GM19328 (cell line): ENCODE results near the gene LACTB.
A peak's percentile ranks its signal among the peaks of the same experiment; 100 is the strongest.

Source experiments
- ATAC-seq: cut with Tn5 transposase; IDR thresholded peaks from one replicate; pipeline ENCODE4 v1.9.1; 2021; ENCODE audit warnings: mild to moderate bottlenecking, moderate library complexity; ENCODE audit not compliant: unreplicated experiment

Gene LACTB

GRCh38 chr15:63122002-63122875, 578 bp downstream of the LACTB start:
- ATAC-seq = peak; percentile 84

- no peak for ATAC-seq
Observed at GRCh38 chr15:63124506-63124905, 2.8 kb downstream of the LACTB start.

GRCh38 chr15:63126726-63127125, 5.1 kb downstream of the LACTB start:
- ATAC-seq = no peak

GRCh38 chr15:63133786-63134185, 12.1 kb downstream of the LACTB start:
- ATAC-seq = no peak

- no peak for ATAC-seq
Observed at GRCh38 chr15:63134245-63134985, 12.8 kb downstream of the LACTB start.

GRCh38 chr15:63135281-63135680, 13.6 kb downstream of the LACTB start:
- ATAC-seq = no peak

- no peak for ATAC-seq
Observed at GRCh38 chr15:63135804-63136203, 14.1 kb downstream of the LACTB start.

- no peak for ATAC-seq
Observed at GRCh38 chr15:63136742-63137141, 15.1 kb downstream of the LACTB start.

GRCh38 chr15:63140936-63141335, 19.3 kb downstream of the LACTB start:
- no peak for ATAC-seq

GRCh38 chr15:63145426-63145825, 23.8 kb downstream of the LACTB start:
- no peak for ATAC-seq

- ATAC-seq = no peak
Observed at GRCh38 chr15:63146684-63147083, 25.0 kb downstream of the LACTB start.

GRCh38 chr15:63151665-63152064, 30.0 kb downstream of the LACTB start:
- ATAC-seq = no peak

- ATAC-seq = no peak
Observed at GRCh38 chr15:63155486-63155885, 33.8 kb downstream of the LACTB start.

GRCh38 chr15:63156086-63156710, 34.5 kb downstream of the LACTB start:
- ATAC-seq = no peak

GRCh38 chr15:63156755-63157117, 35.1 kb downstream of the LACTB start:
- ATAC-seq = no peak

GRCh38 chr15:63157118-63157843, 35.6 kb downstream of the LACTB start, which contains the start of gene RPS27L:
Gene RPS27L, minus strand, starts transcription at chr15:63157477. Its CDS starts 72 bp downstream, at chr15:63157405.
- ATAC-seq = peak; percentile 86

- peak; percentile 32 for ATAC-seq
Observed at GRCh38 chr15:63157891-63158431, 36.3 kb downstream of the LACTB start.

- no peak for ATAC-seq
Observed at GRCh38 chr15:63160638-63161037, 39.0 kb downstream of the LACTB start.

- no peak for ATAC-seq
Observed at GRCh38 chr15:63163217-63163616, 41.6 kb downstream of the LACTB start.

- no peak for ATAC-seq
Observed at GRCh38 chr15:63165166-63165859, 43.7 kb downstream of the LACTB start.
